ENCODE data around the gene FARS2. TPM values are rescaled to one million over a fixed set of nuclear protein-coding genes. Genes with fewer than 3 reads are reported as not detected.

FARS2 gene
- total RNA-seq, 2 experiments from 2014 or later = 18.4 to 20.0 TPM

DNA sequence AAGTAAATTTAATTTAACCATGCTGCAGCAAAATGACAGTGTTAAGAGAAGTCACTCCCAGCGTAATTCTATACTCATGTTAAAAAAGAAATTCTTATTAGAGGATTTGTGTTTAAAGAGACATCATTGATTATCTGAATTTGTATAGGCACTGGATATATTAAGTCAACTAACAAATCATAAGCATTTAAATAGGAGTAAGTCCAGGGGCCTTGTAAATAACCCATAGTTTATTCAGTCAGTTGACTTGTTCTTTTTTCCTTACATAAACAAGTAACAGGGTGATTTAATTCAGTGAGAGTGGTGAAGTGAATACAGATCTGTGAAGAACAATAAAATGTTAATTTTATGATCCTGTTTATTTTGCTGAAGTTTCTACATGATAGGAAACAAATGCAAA is 23.0 kb upstream of the FARS2 start:
- peaks cover 5% of the 10 kb centered on the region for H3K36me3 Mint-ChIP-seq
- H3K4me1 Mint-ChIP-seq = peaks cover 2% of the 10 kb centered on the region
- no peak for DNase-seq
- H3K27me3 Mint-ChIP-seq = no peaks in the 10 kb centered on the region
- no peak overlapping the region for H3K4me3 Mint-ChIP-seq
- H3K9me3 Mint-ChIP-seq = no peaks in the 10 kb centered on the region
- no peak overlapping the region for H3K27ac Mint-ChIP-seq

DNA sequence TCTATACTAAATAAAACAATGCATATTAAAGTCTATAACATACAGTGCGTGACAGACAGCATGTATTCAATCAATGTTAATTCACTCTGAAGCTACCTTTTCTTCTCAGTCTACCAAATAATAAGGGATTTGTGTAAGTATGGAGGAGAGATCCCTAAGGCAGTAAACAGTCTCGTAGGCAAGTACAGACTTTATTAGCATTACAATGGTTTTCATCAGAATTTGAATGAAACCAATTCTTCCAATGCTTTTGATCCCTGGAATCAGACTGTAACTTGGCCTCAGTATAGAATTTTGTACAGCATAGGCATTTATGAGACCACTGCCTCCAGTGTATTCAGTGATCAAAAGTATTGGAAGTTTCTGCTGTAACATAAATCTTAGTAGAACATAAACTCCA is 20.1 kb upstream of the FARS2 start:
- no peak for DNase-seq
- Mint-ChIP-seq H3K4me3 (no peak overlapping the region), H3K9me3 (no peaks in the 10 kb centered on the region), H3K36me3 (peaks cover 7% of the 10 kb centered on the region), H3K27me3 (no peaks in the 10 kb centered on the region), H3K27ac (no peak overlapping the region), H3K4me1 (peaks cover 2% of the 10 kb centered on the region)

DNA sequence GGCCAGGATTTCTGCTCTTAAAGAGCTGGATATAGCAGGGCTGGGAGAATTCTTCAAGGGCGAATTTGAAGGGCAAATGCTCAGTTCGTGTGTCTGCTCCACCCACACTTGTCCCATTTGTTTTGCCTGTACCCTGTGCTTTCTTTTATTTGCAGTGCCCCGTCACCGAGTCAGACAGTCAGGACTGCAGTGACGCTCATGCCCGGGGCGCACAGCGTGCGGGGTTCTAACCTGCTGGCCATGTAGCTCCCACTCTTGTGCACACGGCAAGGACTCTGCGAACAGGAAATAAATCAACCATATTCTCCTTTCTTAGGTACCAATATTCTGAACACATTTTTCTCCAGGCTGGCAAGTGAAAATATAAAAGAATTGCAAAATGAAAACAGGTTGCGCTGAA is 18.2 kb upstream of the FARS2 start:
- DNase-seq = no peak
- no peak overlapping the region for H3K27ac Mint-ChIP-seq
- peaks cover 6% of the 10 kb centered on the region for H3K4me1 Mint-ChIP-seq
- H3K36me3 Mint-ChIP-seq = peaks cover 10% of the 10 kb centered on the region
- H3K9me3 Mint-ChIP-seq = no peaks in the 10 kb centered on the region
- no peaks in the 10 kb centered on the region for H3K27me3 Mint-ChIP-seq
- H3K4me3 Mint-ChIP-seq = no peak overlapping the region

DNA sequence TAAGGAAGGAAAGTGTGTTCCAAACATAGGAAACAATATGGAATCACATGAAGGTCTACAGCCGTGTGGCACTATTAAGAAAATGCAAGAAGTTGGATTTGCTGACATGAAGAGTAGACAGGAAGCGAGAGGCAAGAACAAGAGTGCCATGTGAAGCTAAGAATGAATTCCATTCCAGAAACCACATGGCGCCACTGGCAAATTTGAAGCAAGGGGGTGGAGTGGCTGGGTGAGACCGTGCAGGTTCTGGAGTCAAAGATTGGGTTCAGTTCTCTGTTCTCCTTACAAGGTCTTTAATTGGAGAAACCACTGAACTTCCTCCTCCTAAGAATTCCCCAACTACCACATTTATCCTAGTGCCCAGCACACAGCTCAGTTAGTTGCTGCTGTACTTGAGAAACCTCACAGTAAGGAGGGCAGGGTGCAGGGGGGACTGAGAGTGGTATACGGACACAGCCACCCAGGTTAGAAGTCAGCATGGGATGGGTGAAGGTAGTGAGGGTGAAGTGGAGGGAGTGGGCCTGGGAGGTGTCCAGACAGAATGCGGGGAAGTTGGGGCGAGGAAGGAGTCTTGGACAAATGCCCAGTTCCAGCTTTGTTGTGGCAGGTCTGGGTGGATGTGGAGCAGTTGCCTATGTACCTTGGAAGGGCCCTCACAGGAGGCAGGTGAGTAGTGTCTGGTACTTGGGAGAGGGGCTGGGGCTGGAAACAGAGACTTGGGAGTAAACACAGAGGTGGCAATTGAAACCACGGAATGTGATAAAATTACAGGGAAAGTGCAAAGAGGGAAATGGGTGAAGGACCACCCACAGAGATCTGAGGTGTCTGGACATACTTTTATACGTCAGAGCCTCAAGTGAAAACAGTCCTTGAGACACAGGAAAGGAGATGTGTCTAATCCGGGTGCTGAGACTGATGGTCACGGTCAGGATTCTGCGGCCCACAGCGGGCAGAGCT is 14.9 kb upstream of the FARS2 start:
- DNase-seq = no peak
- Mint-ChIP-seq H3K36me3 (peaks cover 15% of the 10 kb centered on the region), H3K4me1 (peaks cover 14% of the 10 kb centered on the region), H3K27ac (no peak overlapping the region), H3K27me3 (no peaks in the 10 kb centered on the region), H3K4me3 (no peak overlapping the region), H3K9me3 (peaks cover 2% of the 10 kb centered on the region)

DNA sequence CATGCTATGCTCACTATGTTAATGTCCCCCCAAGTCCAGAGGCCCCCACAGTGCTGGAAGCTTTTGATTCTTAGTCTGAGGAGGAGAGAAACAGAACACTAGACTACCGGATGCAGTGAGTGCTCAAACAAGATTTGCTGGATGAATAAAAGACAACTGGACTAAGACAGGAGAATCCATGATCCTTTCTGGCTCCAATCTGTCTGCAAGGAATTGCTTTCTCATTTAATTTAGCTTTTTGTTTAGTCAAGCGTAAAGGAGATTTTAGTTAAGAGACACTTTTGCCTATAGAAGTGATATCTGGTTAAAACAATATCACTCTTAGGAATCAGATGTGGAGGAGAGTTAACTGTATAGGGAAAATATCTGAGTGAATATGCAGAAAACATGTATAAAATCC is 14.1 kb upstream of the FARS2 start:
- Mint-ChIP-seq H3K4me1 (peaks cover 14% of the 10 kb centered on the region), H3K9me3 (peaks cover 2% of the 10 kb centered on the region), H3K27me3 (no peaks in the 10 kb centered on the region), H3K27ac (no peak overlapping the region), H3K4me3 (no peak overlapping the region), H3K36me3 (peaks cover 22% of the 10 kb centered on the region)
- no peak for DNase-seq

DNA sequence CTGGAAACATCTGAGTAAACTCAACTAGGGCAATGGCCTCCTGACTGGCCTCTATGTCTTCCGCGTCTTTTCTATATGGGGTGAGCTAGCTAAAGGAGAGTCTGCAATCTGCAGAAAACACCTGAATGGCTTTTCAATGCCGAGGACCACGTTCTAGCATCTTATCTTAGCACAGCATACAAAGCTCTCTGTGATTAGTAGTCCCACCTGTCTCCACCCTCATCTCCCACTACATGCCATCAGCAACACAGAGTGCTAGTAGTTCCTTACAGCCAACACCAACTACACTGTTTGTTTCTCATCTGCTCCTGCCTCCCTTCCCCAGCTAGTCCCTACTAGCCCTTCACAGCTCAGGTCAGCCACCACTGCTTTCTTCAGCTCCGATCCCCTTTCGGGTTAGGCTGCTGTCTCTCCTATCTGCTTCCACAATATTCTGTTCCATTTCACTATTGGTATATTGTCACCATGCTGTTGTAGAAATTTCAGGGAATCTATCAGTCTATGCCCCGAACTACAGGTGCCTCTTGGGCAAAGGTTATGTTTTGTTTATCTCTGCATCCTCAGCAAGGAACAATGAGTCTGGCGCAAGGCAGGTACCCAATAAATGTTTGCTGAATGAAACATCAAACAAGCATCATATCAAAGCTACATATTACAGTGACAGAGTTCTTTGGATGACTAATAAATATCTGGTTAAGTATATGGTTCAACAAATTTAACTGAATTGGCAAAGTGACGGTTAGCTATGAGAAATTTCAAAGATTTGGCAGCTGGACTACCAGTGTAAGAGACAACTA is 12.8 kb upstream of the FARS2 start:
- no peaks in the 10 kb centered on the region for H3K27me3 Mint-ChIP-seq
- no peak overlapping the region for H3K27ac Mint-ChIP-seq
- DNase-seq = no peak
- H3K4me3 Mint-ChIP-seq = no peak overlapping the region
- peaks cover 2% of the 10 kb centered on the region for H3K9me3 Mint-ChIP-seq
- peaks cover 17% of the 10 kb centered on the region for H3K4me1 Mint-ChIP-seq
- H3K36me3 Mint-ChIP-seq = peaks cover 29% of the 10 kb centered on the region

DNA sequence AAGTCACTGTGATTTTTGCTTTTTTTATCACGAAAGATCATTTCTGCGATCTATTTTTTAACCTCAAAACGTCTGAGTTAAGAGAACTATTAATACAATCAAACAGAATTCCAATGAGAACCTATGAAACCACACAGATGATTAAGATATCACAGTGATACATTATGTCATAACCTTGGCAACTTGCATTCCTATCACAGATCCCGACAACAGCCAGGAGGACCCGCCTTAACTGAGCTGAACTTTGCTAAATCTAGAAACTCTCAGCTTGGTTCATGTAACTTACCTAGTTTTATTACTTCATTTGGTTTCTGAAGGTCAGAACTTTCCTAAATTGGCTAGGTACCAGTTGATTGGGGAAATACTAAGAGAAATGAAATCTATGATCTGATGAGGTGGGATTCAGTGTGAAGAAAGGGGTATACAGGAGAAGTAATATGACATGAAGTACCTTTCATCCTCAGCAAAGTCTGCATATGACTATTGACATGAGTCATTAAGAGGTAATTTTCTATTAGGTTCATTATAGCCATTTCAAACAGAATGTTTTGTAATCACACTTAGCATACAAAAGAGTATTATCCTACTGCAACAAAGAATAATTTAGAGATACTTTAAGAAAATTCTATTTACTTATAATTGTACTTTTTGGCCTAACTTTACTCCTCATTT is 11.7 kb upstream of the FARS2 start:
- H3K36me3 Mint-ChIP-seq = peaks cover 31% of the 10 kb centered on the region
- H3K27me3 Mint-ChIP-seq = no peaks in the 10 kb centered on the region
- peaks cover 2% of the 10 kb centered on the region for H3K9me3 Mint-ChIP-seq
- H3K4me3 Mint-ChIP-seq = no peak overlapping the region
- H3K27ac Mint-ChIP-seq = no peak overlapping the region
- DNase-seq = no peak
- H3K4me1 Mint-ChIP-seq = peaks cover 17% of the 10 kb centered on the region

DNA sequence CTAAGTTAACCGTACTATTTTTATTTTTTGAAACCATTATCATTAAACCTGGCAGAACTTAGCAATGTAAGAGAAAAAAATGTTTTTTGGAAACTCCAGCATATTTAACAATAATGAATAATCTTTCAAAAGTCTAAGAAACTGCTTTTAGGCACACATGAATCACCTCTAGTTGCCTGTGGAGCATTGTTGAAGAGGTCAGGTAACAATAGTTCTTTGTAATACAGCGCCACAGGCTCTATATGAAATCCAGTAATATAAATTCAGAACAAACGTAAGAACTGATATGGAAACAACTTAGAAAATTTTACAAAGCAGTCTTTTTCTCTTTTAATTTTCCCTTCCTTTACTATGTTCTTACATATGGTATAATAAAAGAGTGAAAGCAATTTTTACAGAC is 10.9 kb upstream of the FARS2 start:
- H3K4me1 Mint-ChIP-seq = peaks cover 19% of the 10 kb centered on the region
- no peak overlapping the region for H3K4me3 Mint-ChIP-seq
- H3K9me3 Mint-ChIP-seq = peaks cover 2% of the 10 kb centered on the region
- no peaks in the 10 kb centered on the region for H3K27me3 Mint-ChIP-seq
- no peak for DNase-seq
- H3K27ac Mint-ChIP-seq = no peak overlapping the region
- H3K36me3 Mint-ChIP-seq = peaks cover 34% of the 10 kb centered on the region

DNA sequence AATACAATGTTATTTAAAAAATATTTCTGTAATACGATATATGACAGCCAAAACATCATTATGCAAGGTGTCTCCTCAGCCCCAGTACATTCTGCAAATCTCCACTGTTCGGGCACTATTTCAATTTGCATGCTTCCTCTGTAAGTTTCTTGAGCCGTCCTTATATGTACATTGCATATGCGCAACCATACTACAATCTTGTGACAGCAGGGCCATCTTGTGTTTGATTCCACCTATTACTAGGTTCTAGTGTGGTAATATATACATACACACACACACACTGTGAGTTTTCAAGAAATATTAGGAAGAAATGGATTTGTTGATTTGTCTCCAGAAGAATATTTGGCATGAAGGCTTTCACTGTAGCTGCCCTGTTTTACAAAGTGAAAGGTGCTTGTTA is 10.4 kb upstream of the FARS2 start:
- H3K27me3 Mint-ChIP-seq = no peaks in the 10 kb centered on the region
- no peak overlapping the region for H3K4me3 Mint-ChIP-seq
- no peak for DNase-seq
- peaks cover 34% of the 10 kb centered on the region for H3K36me3 Mint-ChIP-seq
- peaks cover 2% of the 10 kb centered on the region for H3K9me3 Mint-ChIP-seq
- no peak overlapping the region for H3K27ac Mint-ChIP-seq
- peaks cover 19% of the 10 kb centered on the region for H3K4me1 Mint-ChIP-seq

DNA sequence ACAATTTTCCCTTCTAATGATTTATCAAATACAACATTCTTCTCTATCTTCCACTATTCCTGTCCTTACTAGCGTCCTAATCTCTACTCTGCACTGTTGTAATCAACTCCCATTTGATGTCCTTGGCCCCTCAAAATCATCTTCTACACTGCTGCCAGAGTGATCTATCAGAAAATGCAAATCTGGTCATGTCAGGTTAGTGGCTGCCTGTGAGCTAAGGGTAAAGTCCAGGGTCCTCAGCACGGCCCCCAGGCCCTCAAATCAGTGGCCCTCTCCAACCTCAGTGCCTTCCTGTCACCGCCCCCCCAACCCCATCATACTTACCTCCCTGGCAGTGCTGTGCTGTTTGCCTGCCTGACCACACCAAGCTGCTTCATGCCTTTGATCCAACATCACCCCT is 4.4 kb upstream of the FARS2 start:
- H3K27ac Mint-ChIP-seq = no peak overlapping the region
- H3K4me1 Mint-ChIP-seq = peaks cover 26% of the 10 kb centered on the region
- H3K4me3 Mint-ChIP-seq = no peak overlapping the region
- H3K9me3 Mint-ChIP-seq = no peaks in the 10 kb centered on the region
- H3K27me3 Mint-ChIP-seq = no peaks in the 10 kb centered on the region
- DNase-seq = no peak
- peaks cover 40% of the 10 kb centered on the region for H3K36me3 Mint-ChIP-seq

DNA sequence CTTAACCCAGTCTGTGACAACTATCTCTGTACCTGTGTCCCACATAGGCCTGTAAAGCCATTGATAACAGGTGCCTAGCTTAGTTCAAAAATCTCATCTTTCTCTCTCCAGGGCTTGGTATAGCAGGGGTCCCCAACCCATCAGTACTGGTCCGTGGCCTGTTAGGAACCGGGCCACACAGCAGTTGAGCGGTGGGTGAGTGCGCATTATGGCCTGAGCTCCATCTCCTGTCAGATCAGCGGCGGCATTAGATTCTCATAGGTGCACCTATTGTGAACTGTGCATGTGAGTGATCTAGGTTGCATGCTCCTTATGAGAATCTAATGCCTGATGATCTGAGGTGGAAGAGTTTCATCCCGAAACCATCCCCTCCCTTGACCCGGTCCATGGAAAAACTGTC is 3.9 kb upstream of the FARS2 start:
- DNase-seq = no peak
- H3K9me3 Mint-ChIP-seq = no peaks in the 10 kb centered on the region
- H3K27ac Mint-ChIP-seq = no peak overlapping the region
- H3K27me3 Mint-ChIP-seq = no peaks in the 10 kb centered on the region
- H3K4me3 Mint-ChIP-seq = no peak overlapping the region
- peaks cover 23% of the 10 kb centered on the region for H3K4me1 Mint-ChIP-seq
- peaks cover 35% of the 10 kb centered on the region for H3K36me3 Mint-ChIP-seq

DNA sequence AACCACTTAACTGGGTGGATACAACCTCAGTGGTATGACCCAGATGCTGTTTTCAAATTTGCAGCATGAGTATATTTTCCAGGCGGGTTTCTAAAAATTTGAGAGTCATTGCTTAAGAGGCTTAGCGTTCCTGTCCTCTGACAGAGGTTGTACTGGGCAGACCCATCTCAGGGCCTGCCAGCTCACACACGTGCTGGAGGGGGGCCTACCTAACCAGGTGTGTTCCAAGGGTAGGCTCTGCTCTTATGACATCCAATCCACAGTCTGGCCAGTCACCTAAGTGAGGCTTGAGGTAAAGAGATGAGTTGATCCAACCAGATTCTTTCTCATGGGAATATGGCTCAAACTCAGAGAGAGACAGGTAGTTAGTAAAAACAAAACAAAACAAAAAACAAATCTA is 1.9 kb upstream of the FARS2 start:
- H3K36me3 Mint-ChIP-seq = peaks cover 30% of the 10 kb centered on the region
- peak overlapping the region; percentile 93 for H3K27ac Mint-ChIP-seq
- no peaks in the 10 kb centered on the region for H3K9me3 Mint-ChIP-seq
- no peaks in the 10 kb centered on the region for H3K27me3 Mint-ChIP-seq
- H3K4me3 Mint-ChIP-seq = peak overlapping the region; percentile 94
- peaks cover 26% of the 10 kb centered on the region for H3K4me1 Mint-ChIP-seq
- DNase-seq = no peak

DNA sequence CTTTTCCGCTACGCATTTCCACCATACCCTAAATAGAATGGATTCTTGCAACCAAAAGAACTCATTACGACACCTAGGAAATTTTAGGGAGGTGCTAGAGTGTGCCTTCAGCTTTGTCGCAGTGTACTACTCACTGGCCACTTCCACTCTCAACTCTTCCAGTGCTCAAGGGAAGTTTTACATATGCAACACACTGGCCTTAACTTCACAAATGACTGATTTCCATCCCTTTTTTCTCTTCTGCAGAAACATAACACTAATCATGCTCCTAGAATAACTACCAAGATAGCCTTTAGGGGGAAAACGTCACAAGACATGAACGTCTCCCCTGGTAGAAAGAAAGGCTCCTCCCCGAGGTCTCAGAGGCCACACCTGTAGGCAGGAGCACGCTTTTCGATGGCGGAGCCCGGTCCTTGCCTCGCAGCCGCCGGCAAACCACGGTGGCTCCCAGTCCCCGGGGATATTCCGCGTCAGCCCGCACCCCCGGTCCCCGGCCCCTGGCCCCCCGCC is 1.1 kb upstream of the FARS2 start:
- H3K36me3 Mint-ChIP-seq = peaks cover 22% of the 10 kb centered on the region
- no peaks in the 10 kb centered on the region for H3K27me3 Mint-ChIP-seq
- peak overlapping the region; percentile 94 for H3K4me3 Mint-ChIP-seq
- H3K27ac Mint-ChIP-seq = peak overlapping the region; percentile 93
- DNase-seq = peak; percentile 67
- peaks cover 24% of the 10 kb centered on the region for H3K4me1 Mint-ChIP-seq
- no peaks in the 10 kb centered on the region for H3K9me3 Mint-ChIP-seq

DNA sequence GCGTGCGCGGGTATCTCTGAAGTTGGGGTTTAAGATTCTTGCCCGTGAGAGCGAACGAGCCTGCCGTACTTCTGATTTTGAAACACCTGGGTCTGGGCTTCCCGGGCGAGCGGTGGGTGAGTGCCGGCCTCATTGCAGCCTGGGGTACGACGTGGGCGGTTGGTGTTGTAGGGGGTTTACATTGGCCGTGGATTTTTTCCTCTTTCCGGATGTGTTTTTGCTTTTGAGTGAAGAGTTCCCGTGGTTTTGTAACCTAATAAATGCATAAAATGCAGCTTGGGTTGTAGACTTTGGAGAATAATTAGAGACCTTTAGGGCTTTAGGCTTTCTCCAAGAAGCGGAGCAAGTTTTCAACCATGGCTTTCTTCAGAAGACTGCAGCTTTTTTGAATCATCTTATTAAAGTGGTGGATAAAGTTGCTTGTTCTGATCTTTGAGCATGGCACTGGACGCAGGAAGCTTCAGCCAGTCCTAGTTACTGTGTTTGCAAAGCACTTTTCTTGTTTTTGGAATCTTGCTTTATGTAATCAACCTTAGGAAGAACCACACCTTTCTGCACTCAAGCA is 314 bp downstream of the FARS2 start:
- Mint-ChIP-seq H3K4me3 (peak overlapping the region; percentile 94), H3K9me3 (no peaks in the 10 kb centered on the region), H3K36me3 (peaks cover 24% of the 10 kb centered on the region), H3K27ac (peak overlapping the region; percentile 98), H3K4me1 (peaks cover 29% of the 10 kb centered on the region), H3K27me3 (no peaks in the 10 kb centered on the region)
- no peak for DNase-seq

DNA sequence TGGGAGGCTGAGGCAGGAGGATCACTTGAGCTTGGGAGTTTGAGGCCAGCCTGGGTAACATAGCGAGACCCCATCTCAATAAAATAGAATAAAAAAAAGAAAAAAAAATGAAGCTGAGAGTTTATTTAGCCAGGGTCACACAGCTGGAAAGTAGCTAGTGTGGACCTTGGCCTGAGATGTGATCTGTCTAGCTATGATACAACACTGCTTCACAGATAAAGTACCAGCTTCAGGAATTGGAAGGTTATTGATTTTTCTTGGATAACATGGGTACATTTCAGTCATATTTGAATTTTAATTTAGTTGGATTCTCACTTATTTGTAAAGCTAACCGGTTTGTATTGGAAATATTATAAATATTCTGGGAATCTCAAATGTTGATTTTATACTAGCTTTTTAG is 5.1 kb downstream of the FARS2 start:
- DNase-seq = no peak
- H3K4me3 Mint-ChIP-seq = no peak overlapping the region
- H3K9me3 Mint-ChIP-seq = no peaks in the 10 kb centered on the region
- H3K27me3 Mint-ChIP-seq = no peaks in the 10 kb centered on the region
- H3K27ac Mint-ChIP-seq = no peak overlapping the region
- H3K36me3 Mint-ChIP-seq = peaks cover 19% of the 10 kb centered on the region
- peaks cover 17% of the 10 kb centered on the region for H3K4me1 Mint-ChIP-seq

Data from activated naive CD8-positive, alpha-beta T cell treated with anti-CD3 and anti-CD28 coated beads for 36 hours (primary cell).